ENCODE results near the gene STARD13. TPM values are rescaled to one million over a fixed set of nuclear protein-coding genes. Genes with fewer than 3 reads are reported as not detected.
A peak's percentile ranks its signal among the peaks of the same experiment; 100 is the strongest.

STARD13 gene
- total and polyA plus RNA-seq, 2 donors (not counting 1 experiment from before 2014, with no cell fraction given), result 0.06 to 0.22 TPM

DNA sequence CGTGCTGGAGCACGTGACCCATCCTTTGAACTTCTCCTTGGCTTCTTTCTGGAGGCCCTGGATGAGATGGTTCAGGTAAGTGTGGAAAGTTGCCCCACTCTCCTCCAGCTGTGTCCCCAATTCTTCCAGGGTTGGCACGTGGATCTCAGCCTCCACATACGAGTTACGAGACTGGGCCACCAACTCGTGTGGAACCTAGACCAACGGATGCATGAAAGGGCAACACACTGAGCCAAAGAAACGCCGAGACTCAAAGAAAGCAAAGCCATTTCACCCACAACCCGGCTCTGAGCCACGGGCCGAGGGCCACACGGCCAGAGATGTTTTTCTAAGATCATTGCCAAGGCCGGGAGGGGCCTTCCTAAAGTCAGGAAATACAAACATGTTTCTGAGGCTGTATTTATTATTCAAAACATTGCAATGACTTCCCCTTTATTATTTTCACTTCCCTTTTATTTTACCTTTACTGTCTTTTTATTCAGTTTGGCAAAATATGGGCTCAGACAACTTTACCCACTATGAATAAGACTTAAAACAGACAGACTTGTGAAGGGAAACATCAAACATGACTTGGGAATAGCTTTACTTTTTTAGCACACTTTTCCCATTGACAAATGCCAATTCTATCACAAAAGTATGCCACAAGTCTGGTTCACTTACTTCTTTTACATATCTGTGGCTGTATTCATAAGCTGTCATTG lies 174.7 kb downstream of the STARD13 start:
- peak overlapping the region; percentile 63 for H3K4me2 ChIP-seq (replicated peaks; ENCODE audit: low read depth, low read length, poor library complexity, severe bottlenecking)
- ChIA-PET POLR2A (interaction anchor here (0.7 kb wide), 1 partner anchor 11 kb away, joined by 3 read pairs; no protein-coding TSS in a partner anchor), CTCF (interaction anchor here (1.0 kb wide), 1 partner anchor 11 kb away, joined by 3 read pairs; no protein-coding TSS in a partner anchor)
- H3K4me1 ChIP-seq (ENCODE audit: control insufficient read depth in 2 of 2, insufficient read depth in 2 of 2, low read length in 2 of 2), result peaks cover 33 to 43% of the 10 kb centered on the region in 2 donors
- peaks cover 47% of the 10 kb centered on the region for H3K4me1 Mint-ChIP-seq
- H3K4me3 Mint-ChIP-seq, result peak overlapping the region; percentile 77
- peak; percentile 65 for DNase-seq
- H3K27me3 ChIP-seq (replicated peaks in 1 of 4; ENCODE audit: control extremely low read depth in 1 of 4, control insufficient read depth in 3 of 4, insufficient read depth in 4 of 4, low read length in 3 of 4), result peaks cover 0 to 19% (median 8%) of the 10 kb centered on the region in 4 experiments
- ATAC-seq (ENCODE audit: low read depth), result peak; percentile 69
- peaks cover 0 to 4% (median 0%) of the 10 kb centered on the region in 3 donors for H3K9me3 ChIP-seq (ENCODE audit: control extremely low read depth in 1 of 3, control insufficient read depth in 2 of 3, insufficient read depth in 1 of 3, low read length in 2 of 3)
- intact Hi-C loops (cut with micrococcal nuclease), result loop anchor here (5.0 kb wide), 1 partner anchor 431 kb away; no protein-coding TSS in a partner anchor
- 39% methylated on average over 6 of the region's 14 CpGs for WGBS (ENCODE audit: insufficient coverage)
- no peak for TF ChIP-seq EZH2 (IDR thresholded peaks at IDR 0.05; ENCODE audit: borderline replicate concordance, insufficient read depth, low read depth, low read length, poor library complexity, severe bottlenecking)
- TF ChIP-seq, protein P1, sequence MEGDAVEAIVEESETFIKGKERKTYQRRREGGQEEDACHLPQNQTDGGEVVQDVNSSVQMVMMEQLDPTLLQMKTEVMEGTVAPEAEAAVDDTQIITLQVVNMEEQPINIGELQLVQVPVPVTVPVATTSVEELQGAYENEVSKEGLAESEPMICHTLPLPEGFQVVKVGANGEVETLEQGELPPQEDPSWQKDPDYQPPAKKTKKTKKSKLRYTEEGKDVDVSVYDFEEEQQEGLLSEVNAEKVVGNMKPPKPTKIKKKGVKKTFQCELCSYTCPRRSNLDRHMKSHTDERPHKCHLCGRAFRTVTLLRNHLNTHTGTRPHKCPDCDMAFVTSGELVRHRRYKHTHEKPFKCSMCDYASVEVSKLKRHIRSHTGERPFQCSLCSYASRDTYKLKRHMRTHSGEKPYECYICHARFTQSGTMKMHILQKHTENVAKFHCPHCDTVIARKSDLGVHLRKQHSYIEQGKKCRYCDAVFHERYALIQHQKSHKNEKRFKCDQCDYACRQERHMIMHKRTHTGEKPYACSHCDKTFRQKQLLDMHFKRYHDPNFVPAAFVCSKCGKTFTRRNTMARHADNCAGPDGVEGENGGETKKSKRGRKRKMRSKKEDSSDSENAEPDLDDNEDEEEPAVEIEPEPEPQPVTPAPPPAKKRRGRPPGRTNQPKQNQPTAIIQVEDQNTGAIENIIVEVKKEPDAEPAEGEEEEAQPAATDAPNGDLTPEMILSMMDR (IDR thresholded peaks at IDR 0.05), result no peak
- peak overlapping the region in 3 of 5 experiments; percentile 12 to 44 (median 41) for H3K4me3 ChIP-seq (ENCODE audit: control extremely low read depth in 1 of 5, extremely low read depth in 1 of 5, insufficient read depth in 1 of 5, low read depth in 2 of 5, low read length in 4 of 5)
- peaks cover 37% of the 10 kb centered on the region for H3K27me3 Mint-ChIP-seq
- H3K36me3 ChIP-seq (replicated peaks in 1 of 2; ENCODE audit: control extremely low read depth in 1 of 2, control insufficient read depth in 1 of 2, extremely low read depth in 1 of 2, insufficient read depth in 2 of 2, low read length in 1 of 2), result no peaks in the 10 kb centered on the region
- peak overlapping the region; percentile 43 for H2AFZ ChIP-seq (ENCODE audit: insufficient read depth, low read depth, low read length, poor library complexity, severe bottlenecking)
- H3K9ac ChIP-seq (ENCODE audit: low read length), result peak overlapping the region; percentile 52
- H3K9me3 Mint-ChIP-seq (ENCODE audit: insufficient read depth), result no peaks in the 10 kb centered on the region
- H3K27ac ChIP-seq (ENCODE audit: low read length in 2 of 2), result no peak overlapping the region
- H3K79me2 ChIP-seq (ENCODE audit: control insufficient read depth, insufficient read depth, low read length), result no peaks in the 10 kb centered on the region
- peak overlapping the region; percentile 69 for H3K27ac Mint-ChIP-seq
- no peaks in the 10 kb centered on the region for H4K20me1 ChIP-seq (ENCODE audit: control insufficient read depth, insufficient read depth, low read length, poor library complexity, severe bottlenecking)

DNA sequence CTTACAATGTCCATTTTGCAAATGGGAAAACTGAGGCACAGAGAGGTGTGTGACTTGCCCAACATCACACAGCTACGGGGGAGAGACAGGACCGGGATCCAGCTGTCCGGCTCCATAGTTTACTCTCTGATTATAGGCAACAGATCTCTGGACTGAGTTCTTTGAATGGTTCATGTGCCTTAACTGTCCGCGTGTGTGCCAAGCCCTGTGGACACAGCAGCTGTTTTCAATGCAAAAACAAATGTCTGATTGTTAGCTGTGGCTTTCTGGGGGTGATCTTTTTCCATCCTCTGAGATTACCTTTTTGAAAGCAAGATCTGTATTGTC lies 175.2 kb downstream of the STARD13 start:
- ChIA-PET CTCF (interaction anchor here (1.0 kb wide), 1 partner anchor 11 kb away, joined by 3 read pairs; no protein-coding TSS in a partner anchor), POLR2A (interaction anchor here (0.7 kb wide), 1 partner anchor 11 kb away, joined by 3 read pairs; no protein-coding TSS in a partner anchor)
- intact Hi-C loops (cut with micrococcal nuclease), result loop anchor here (5.0 kb wide), 1 partner anchor 432 kb away; no protein-coding TSS in a partner anchor
- DNase-seq (no peak), ATAC-seq (ENCODE audit: low read depth) (peak; percentile 23)
- Mint-ChIP-seq H3K27ac (peak overlapping the region; percentile 69), H3K4me1 (peaks cover 52% of the 10 kb centered on the region), H3K4me3 (peak overlapping the region; percentile 77), H3K27me3 (peaks cover 37% of the 10 kb centered on the region), H3K9me3 (ENCODE audit: insufficient read depth) (no peaks in the 10 kb centered on the region)
- Histone ChIP-seq H3K9ac (ENCODE audit: low read length) (peak overlapping the region; percentile 52), H3K4me2 (replicated peaks; ENCODE audit: low read depth, low read length, poor library complexity, severe bottlenecking) (peak overlapping the region; percentile 63), H3K9me3 (ENCODE audit: control extremely low read depth in 1 of 3, control insufficient read depth in 2 of 3, insufficient read depth in 1 of 3, low read length in 2 of 3) (peaks cover 0 to 4% (median 0%) of the 10 kb centered on the region in 3 donors), H3K79me2 (ENCODE audit: control insufficient read depth, insufficient read depth, low read length) (no peaks in the 10 kb centered on the region), H3K4me3 (ENCODE audit: control extremely low read depth in 1 of 5, extremely low read depth in 1 of 5, insufficient read depth in 1 of 5, low read depth in 2 of 5, low read length in 4 of 5) (peak overlapping the region in 2 of 5 experiments; percentile 12 to 44), H2AFZ (ENCODE audit: insufficient read depth, low read depth, low read length, poor library complexity, severe bottlenecking) (peak overlapping the region; percentile 43), H3K27me3 (replicated peaks in 1 of 4; ENCODE audit: control extremely low read depth in 1 of 4, control insufficient read depth in 3 of 4, insufficient read depth in 4 of 4, low read length in 3 of 4) (peaks cover 0 to 19% (median 8%) of the 10 kb centered on the region in 4 experiments), H3K27ac (ENCODE audit: low read length in 2 of 2) (no peak overlapping the region), H4K20me1 (ENCODE audit: control insufficient read depth, insufficient read depth, low read length, poor library complexity, severe bottlenecking) (no peaks in the 10 kb centered on the region), H3K36me3 (replicated peaks in 1 of 2; ENCODE audit: control extremely low read depth in 1 of 2, control insufficient read depth in 1 of 2, extremely low read depth in 1 of 2, insufficient read depth in 2 of 2, low read length in 1 of 2) (no peaks in the 10 kb centered on the region), H3K4me1 (ENCODE audit: control insufficient read depth in 2 of 2, insufficient read depth in 2 of 2, low read length in 2 of 2) (peaks cover 33 to 49% of the 10 kb centered on the region in 2 donors)
- TF ChIP-seq EZH2 (IDR thresholded peaks at IDR 0.05; ENCODE audit: borderline replicate concordance, insufficient read depth, low read depth, low read length, poor library complexity, severe bottlenecking), result no peak
- TF ChIP-seq, protein P1 (IDR thresholded peaks at IDR 0.05), result no peak
- WGBS (ENCODE audit: insufficient coverage), result 73% methylated on average over 5 of the region's 5 CpGs

Measured in B cell (primary cell).